Mucosa of gallbladder (tissue), 1 donor: ENCODE measurements around the gene PSMA5. TPM values are rescaled to one million over a fixed set of nuclear protein-coding genes. Genes with fewer than 3 reads are reported as not detected.
A peak's percentile ranks its signal among the peaks of the same experiment; 100 is the strongest.
"Not testable (repeated sequence)": the region's sequence is repeated elsewhere in the genome, so short reads cannot be mapped to it uniquely, and the experiment has no call there.

Source experiments
- DNase-seq: peaks from one replicate; pipeline ENCODE4 v3.0.0-alpha.2; 2020; ENCODE audit warnings: low spot score
- total RNA-seq: library from RNA; stranded (reverse); gene quantifications from one replicate; pipeline ENCODE4 v1.2.1, GENCODE V29; 2021
- donor health status: DM: no; HTN: no; CAD: no.

Gene PSMA5
- total RNA-seq, 1 donor from 2014 or later, result 58.5 TPM

DNA sequence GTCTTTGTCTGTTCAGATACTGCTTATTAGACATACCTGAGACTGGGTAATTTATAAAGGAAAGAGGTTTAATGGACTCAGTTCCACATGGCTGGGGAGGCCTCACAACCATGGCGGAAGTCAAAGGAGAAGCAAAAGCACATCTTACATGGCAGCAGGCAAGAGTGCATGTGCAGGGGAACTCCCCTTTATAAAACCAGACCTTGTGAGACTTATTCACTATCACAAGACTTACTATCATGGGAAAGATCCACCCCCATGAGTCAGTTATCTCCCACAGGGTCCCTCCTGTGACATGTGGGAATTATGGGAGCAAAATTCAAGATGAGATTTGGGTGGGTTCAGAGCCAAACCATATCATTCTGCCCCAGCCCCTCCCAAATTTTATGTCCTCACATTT, 7.1 kb upstream of the PSMA5 start:
- no peak for DNase-seq

DNA sequence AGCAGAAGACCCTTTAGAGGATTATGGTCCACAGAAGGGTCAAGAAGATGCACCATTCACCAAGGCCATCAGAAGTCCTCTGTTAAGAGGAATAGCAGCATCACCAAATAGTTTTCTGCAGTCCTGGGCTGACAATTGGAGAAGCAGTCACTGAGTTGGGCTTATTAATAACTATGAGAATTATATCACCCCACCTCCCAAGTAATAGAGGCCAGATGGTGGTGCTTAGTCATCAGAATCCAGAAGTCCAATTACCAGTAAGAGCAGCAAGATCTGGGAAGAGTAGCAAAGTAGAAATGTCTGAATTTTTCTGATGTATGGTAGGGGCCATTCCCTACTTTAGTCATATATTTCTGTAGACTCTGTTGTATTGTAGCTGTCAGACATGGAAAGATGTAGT, 6.1 kb upstream of the PSMA5 start:
- DNase-seq, result no peak

DNA sequence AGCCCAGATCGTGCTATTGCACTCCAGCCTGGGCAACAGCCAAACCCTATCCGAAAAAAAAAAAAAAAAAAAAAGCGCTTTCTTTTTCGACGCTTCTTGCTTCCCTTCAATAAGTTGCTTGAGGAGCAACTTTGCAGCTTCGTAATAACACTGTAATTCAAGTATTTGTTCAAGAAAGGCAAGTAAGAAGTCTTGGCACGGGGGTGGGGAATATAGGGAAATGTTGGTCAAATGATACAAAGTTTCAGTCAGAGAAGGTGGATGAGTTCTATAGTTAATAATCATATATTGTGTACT, 871 bp upstream of the PSMA5 start:
- DNase-seq, result no peak

DNA sequence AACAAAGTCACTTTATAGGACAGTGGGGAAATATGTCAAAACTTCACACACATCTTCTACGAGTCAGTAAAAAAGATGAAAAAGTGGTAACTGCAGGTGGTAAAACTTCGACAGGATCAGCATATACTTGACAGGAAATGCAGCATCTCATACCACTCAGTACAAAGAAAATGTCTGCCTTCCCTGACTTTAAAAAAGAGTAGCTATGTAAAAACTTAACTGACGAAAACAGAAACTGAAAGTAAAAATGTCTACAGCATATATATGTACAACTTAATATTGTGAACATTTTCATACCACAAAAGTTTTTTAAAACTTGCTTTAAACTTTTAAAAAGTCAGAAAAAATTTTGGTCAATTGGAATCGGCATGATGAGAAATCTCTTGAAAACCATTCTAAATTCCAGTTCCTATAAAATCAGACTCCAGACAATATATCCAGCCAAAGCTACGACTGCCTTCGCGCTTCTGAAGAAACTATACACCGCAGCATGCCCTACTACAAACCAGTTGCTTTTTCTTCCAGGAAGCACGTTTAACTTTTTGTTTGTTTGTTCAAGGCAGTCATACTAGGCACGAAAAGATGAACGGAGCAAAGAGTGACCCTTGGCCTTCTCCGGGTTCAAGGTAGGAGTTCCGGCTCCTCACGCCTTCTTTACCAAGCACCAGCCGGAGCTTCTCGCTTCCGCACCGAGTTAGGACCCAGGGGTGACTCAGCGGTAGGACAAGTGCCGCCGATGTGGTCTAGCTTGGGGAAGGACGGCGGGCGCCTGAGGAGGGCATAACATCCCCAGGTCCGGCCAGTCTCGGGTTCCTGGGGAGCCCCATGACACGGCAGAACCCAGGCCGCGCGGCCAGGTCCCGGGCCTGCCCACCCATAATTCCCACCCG, 612 bp downstream of the PSMA5 start:
- DNase-seq, result no peak

DNA sequence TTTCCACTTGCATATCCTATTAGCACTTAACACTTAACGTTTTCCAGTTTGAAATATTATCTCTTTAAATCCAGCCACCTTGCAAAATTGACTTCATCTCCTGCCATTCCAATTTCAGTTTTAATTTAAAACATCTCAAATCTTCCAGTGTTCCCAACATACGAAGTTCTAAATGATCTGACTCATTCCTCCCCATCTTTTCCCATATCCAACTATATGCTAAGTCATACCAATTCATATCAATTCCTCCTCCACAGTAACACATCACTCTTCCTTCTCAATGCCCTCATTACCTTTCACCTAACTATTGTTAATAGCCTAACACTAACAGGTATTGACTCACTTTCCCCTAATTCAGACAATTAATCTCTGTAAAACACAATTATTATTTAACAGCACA, 2.8 kb downstream of the PSMA5 start:
- no peak for DNase-seq

- no peak for DNase-seq
Observed at GRCh38 chr1:109412551-109412950, 13.7 kb downstream of the PSMA5 start.

DNA sequence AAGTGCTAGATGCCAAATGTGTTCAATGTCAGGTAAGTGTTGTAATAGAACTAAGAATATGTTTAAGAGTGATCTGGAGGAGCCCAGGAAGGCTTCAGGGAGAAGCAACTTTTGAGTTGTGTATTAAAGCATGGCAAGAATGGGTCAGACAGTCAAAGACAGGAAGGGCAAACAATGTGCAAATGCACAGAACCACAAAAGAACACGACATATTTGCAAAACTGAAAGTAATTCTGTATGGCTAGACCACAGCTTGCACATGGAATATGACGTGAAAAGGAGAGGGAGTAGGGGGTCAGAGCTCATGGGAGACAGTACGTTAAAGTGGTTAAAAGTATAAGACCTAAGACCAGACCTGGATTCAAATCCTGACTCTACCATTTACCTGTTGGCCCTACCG, 21.4 kb downstream of the PSMA5 start:
- DNase-seq, result no peak

GRCh38 chr1:109402025-109402424, 24.2 kb downstream of the PSMA5 start:
- DNase-seq, result no peak

DNA sequence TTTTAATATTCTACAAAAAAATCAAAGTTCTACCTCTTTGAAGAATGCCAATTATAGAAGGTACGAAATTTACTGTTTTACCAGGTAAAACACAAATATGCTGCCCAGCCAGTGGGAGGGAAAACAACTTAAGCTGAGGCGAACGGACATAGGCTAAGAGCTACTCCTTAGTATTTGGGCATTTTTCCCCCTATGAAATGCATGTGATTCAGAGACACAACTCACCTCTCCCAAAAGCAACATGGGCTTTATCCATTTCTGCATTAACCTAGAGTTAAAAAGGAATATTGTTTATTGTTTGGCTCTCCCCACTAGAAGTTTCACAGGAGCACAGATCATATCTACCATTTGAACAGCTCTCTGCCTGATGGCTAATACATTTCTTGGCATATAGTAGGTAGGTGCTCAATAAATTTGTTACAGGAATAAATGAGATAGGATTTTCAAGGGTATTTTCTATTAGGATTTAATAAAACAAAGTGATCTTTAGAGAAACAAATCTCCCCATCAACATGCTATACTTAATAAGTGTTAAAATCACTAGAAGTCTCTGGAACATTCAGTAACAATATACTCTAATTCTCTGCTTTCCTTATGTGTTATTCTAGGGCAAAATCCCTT, 26.1 kb downstream of the PSMA5 start:
- DNase-seq, result no peak

GRCh38 chr1:109399326-109399957, 26.8 kb downstream of the PSMA5 start:
- DNase-seq, result peak; percentile 26

DNA sequence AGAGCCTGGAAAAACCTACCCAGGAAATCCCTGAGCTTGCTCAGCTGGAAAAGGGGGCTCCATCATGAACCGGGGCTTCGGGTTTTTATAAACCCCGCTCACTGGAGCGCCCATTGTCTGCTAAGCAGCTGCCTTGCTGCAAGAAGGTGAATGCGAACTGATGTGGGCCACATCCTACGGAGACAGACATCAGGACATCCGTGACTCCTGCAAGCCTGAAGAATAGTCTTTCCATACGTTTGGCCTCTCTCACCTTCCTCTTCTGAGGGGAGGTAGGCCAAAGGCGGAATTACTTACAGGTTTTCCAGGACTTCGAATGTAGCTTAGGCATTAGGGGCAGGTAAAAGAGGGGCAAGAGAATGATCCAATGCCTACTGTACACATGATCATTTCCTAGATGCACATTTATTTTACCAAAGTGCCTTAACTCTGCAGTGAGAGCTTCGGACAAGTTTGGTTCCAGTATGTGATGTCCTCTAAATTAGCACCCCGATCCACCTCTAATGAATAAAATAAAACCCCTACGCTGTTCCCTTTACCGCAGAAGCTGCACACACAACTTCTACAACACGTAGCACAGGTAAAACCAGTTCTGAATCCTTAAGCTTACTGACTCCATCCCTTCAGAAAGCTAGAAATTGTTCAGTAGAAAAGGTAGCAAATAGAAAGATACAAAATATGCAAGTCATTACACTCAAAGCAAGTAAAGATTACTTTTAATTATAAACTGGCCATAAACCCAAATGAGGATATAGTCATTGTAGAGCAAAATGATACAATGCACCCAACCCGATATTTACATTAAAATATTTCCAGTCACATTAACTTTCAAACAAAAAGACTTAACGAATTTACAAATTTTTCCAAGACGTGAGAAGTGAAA, 27.7 kb downstream of the PSMA5 start:
- DNase-seq, result no peak

GRCh38 chr1:109397581-109398342, 28.5 kb downstream of the PSMA5 start, which contains the start of gene SORT1:
Gene SORT1 (minus strand): TSS chr1:109397918. CDS start chr1:109397892, 26 bp downstream.
- DNase-seq, result peak; percentile 78

- DNase-seq, result no peak
Observed at GRCh38 chr1:109396871-109397580, 29.2 kb downstream of the PSMA5 start.

- DNase-seq, result no peak
Observed at GRCh38 chr1:109396513-109396839, 29.8 kb downstream of the PSMA5 start.

DNA sequence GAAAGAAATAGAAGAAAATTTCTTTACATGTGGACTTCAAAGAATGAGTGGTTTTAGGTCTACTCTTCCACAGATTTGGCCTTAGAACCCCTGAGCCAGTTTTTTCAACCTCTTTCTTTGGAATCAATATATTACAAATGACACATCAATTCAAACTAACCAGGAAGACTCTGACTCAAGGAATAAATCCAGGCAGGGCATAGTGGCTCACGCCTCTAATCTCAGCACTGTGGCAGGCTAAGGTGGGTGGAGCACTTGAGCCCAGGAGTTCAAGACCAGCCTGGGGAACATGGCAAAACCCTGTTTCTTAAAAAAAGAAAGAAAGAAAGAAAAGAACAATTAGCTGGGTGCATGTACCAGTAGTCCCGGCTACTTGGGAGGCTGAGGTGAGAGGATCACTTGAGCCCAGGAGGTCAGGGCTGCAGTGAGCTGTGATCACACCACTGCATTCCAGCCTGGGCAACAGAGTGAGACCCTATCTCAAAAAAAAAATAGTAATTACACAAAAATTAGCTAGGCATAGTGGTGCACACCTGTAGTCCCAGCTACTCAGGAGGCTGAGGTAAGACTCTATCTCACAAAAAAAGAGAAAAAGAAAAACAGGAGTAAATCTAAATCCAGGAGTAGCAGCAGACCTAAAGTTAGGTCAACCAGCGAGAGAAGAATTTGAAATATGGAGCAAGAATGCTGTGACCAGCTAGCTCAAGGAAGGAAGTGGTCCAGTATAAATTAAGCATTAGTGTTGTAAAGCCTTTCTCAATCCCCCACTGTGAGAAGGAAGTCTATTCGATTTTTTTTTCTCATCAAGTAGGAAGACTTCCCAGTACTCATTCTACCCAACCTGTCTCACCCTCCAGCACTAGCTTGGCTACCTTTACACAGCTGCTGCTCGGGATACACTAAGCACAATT, 30.4 kb downstream of the PSMA5 start:
- DNase-seq, result no peak

- DNase-seq, result not testable (repeated sequence)
Observed at GRCh38 chr1:109395282-109395599, 31.0 kb downstream of the PSMA5 start.

DNA sequence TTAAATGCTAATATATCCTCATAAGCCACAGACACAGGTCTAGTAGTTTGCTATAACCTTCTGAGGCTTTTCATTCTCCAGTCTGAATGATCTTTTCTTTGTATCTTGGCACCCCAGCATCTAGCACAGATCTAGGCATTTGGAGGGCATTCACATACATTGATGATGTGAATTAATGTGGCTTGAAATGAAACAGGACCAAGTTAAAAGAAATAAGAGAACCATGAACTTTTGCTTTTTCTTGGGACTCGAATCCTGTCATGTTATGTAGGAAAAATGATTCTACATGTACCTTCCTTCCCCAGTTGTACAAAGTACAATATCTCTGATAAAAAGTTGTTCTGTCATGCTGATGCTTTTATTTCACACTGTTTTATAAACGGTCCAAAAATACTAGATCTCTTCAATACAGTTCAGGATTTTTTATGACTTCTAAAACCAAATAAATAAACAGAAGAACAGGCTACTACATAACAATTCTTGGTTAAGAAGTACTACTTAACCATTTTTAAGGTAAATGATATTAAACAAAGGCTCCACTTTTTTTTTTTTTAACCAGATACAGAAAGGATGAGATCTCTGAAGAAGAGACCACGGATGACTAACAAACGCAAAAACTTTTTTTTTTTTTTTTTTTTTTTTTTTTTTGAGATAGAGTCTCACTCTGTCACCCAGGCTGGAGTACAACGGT, 31.5 kb downstream of the PSMA5 start:
- no peak for DNase-seq

DNA sequence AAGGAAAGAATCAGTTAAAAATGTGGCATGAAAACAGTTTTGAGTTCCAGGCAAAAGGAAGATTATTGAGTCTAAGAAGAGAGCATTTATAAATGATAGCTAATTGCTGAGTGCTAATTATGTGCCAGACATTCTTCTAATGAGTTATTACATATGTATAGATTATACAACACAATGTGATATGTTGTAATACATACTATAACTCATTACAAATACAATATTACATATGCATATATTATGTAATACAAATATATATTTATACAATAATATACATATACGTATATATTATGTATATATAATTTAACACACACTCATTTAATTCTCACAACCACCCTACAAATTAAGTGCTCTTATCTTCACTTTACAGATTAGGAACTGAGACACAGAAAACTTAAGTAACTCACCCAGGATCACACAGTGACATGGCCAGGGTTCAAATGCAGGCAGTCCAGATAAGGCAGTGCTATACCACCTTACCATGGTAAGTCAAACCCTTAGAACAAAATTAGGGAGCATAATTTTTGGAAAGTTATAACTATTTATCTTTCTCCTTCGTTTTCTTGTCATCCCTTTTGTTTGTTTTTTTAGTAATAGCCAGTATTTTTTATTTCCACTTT, 32.5 kb downstream of the PSMA5 start:
- DNase-seq, result no peak
